ENCODE measurements around the gene FZD1. TPM values are rescaled to one million over a fixed set of nuclear protein-coding genes. Genes with fewer than 3 reads are reported as not detected.
"Not testable (repeated sequence)": the region's sequence is repeated elsewhere in the genome, so short reads cannot be mapped to it uniquely, and the experiment has no call there.

The FZD1 gene
- total RNA-seq, 1 donor from 2014 or later, result 2.0 TPM

DNA sequence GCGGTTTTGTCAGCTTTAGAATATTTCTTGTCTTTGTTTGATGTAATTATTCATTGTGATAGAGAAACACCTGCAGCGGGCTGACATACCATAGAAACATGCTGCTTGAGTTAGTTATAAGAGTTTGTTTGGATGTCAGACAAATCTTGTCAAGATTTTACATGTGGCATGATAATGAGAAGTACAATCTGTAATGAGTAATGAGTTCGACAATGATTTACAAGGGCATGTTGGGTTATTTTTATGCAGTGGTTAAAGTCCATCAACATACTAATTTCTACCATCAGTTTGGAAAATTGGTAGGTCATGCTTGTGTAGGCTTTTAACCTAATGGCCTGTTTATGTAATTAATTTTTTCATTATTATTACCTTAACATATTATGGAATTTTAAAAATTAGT is 31.3 kb downstream of the FZD1 start:
- DNase-seq (ENCODE audit: low read depth in 2 of 2), result no peak

- no peak for DNase-seq (ENCODE audit: low read depth in 2 of 2)
Measured at GRCh38 chr7:91297939-91298338, 33.7 kb downstream of the FZD1 start.

GRCh38 chr7:91299952-91300775 is 35.9 kb downstream of the FZD1 start:
- no peak for DNase-seq (ENCODE audit: low read depth in 2 of 2)

DNA sequence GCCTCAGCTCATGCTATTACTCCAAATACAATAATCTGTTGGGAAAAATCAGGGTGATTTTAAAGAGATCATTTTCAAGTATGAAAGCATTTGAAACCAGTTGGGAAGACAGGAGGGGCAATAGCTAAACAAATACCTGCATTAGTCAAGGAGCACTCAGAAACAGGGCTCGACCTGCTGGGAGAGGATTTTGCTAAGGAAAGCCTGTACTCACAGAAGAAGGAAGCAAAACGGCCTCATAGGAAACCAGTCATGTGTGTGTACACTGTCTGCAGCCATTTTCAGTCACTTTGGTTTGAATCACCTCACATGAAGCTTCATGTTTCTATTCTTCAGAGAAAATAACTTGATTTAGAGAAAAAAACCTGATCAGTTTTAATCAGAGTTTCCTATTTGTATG is 38.6 kb downstream of the FZD1 start:
- DNase-seq (ENCODE audit: low read depth in 2 of 2), result no peak

DNA sequence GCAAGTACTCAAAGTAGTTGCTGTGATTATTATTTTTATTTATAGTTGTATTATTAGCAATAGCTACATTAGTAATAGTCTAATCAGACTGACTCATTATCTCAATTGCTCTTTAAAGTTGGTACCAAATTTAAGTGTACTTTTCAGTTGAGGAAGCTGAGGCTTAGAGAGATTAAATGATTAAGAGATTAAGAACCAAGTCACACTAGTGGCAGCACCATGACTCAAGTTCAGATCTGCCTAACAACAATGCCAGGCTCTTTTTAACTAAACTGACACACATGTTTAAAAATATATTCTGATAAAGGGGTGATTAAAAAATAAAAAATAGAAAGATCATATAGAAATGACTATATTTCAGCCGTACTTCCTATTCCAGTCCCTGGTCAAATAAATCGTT is 42.0 kb downstream of the FZD1 start:
- DNase-seq (ENCODE audit: low read depth in 2 of 2), result no peak

GRCh38 chr7:91307467-91307866 is 43.2 kb downstream of the FZD1 start:
- no peak for DNase-seq (ENCODE audit: low read depth in 2 of 2)

GRCh38 chr7:91308191-91308590 is 44.0 kb downstream of the FZD1 start:
- DNase-seq (ENCODE audit: low read depth in 2 of 2), result not testable (repeated sequence)

- no peak for DNase-seq (ENCODE audit: low read depth in 2 of 2)
Measured at GRCh38 chr7:91310830-91311460, 46.7 kb downstream of the FZD1 start.

- DNase-seq (ENCODE audit: low read depth in 2 of 2), result no peak
Measured at GRCh38 chr7:91311839-91312238, 47.6 kb downstream of the FZD1 start.

DNA sequence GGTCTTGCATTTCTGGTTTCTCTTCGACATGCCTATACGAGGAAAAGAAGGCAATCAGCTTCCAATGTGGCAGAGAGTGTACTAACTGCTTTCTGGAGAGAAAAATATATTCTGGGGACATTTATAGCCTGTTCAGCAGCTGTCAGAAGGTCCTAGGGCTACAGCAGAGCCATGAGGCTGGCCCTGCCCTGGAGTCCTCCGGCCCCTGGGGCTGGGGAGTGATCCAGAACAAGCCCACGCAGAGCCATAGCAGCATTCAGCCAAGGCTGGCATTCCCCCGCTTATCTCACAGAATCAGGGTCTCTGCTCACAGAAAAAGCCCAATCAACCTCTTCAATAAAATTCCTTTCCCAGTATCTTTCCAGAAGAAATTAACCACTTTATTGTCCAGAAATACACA is 48.9 kb downstream of the FZD1 start:
- no peak for DNase-seq (ENCODE audit: low read depth in 2 of 2)

DNA sequence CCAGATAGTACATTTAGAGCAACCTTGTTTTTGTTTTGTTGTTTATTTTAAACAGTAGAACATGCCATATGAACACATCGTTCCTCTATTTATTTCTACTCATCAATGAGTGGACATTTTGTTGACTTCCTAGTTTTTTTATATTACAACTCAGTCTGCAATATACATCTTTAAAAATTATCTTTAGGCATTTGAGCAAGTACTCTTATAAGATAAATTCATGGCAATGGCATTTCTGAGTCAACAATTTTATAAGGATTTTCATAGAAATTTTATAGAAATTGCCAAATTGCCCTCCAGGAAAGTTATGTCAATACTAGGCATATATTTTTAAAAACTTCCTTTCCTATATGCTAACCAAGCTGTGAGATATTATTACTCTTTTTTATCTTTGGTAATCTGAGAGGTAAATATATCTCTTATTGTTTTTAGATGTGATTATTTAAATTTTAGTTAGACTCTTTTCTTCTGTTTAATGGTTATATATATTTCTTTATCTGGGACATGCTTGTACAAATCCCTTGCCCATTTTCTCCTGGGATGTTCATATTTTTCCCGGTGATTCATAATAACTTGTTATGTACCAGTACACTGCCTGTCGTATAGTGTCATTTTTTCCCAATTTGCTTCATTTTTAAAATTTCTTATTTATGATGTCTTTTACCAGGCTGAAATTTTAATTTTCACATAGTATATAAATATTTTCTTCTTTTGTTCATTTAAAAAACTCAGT is 50.5 kb downstream of the FZD1 start:
- no peak for DNase-seq (ENCODE audit: low read depth in 2 of 2)

GRCh38 chr7:91316426-91316825 is 52.2 kb downstream of the FZD1 start:
- DNase-seq (ENCODE audit: low read depth in 2 of 2), result no peak

GRCh38 chr7:91319351-91319750 is 55.1 kb downstream of the FZD1 start:
- DNase-seq (ENCODE audit: low read depth in 2 of 2), result no peak

DNA sequence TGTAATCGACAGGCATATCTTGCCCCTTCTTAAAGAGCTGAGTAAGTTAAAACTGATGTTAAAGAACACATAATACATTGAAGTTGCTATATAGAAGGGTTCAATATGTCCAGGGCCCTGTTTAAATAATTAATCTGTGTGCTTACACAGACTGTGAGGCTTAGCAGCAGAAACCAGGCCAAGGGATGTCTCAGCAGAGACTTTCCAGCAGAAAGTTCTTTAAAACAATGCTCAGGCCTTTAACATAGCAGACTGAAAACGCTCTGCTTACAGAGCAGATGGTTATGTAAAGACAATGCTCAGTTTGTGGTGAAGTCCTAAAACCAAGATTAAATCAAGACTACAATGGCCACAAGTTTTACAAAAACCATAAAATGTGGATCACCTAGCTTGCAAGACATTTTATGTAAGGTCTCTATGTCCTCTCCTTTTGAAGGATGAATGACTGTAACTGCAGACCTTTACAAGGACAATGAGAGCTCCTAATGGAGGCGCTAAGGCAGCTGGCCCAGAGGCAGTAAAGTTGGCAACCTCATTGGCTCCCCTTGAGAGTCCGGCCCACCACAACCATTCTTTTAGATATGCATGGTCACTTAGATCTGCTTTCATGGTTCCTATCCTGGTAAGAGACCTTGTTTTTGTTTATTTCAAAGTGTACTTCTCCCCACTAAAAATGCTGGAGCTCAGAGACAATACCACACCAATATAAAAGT is 56.3 kb downstream of the FZD1 start:
- DNase-seq (ENCODE audit: low read depth in 2 of 2), result no peak

All from lung microvascular endothelial cell (primary cell).